BLaER1 treated with 17β-estradiol and CSF1 and Interleukin-3, amounts not matched to agents 10 nM and 100 nM (cell line): ENCODE measurements around the gene SYMPK.

ENCODE experiments used
- H3K27ac ChIP-seq, 11 experiments: shearing (Covaris generic); formaldehyde crosslinking; 2 replicates each; pipeline ENCODE4 v1.8.1; 2022
- H3K27me3 ChIP-seq, 11 experiments: shearing (Covaris generic); formaldehyde crosslinking; 2 replicates each; pipeline ENCODE4 v1.8.1; 2022
- H3K36me3 ChIP-seq, 11 experiments: shearing (Covaris generic); formaldehyde crosslinking; 2 replicates each; pipeline ENCODE4 v1.8.1; 2022
- H3K4me1 ChIP-seq, 10 experiments: shearing (Covaris generic); formaldehyde crosslinking; 2 replicates each; pipeline ENCODE4 v1.8.1; 2022
- H3K4me2 ChIP-seq, 11 experiments: shearing (Covaris generic); formaldehyde crosslinking; 2 replicates each; pipeline ENCODE4 v1.8.1; 2022
- H3K4me3 ChIP-seq, 10 experiments: shearing (Covaris generic); formaldehyde crosslinking; 2 replicates each; pipeline ENCODE4 v1.8.1; 2022
- H3K9ac ChIP-seq, 11 experiments: shearing (Covaris generic); formaldehyde crosslinking; 2 replicates each; pipeline ENCODE4 v1.8.1; 2022
- H3K9me3 ChIP-seq, 11 experiments: shearing (Covaris generic); formaldehyde crosslinking; replicated peaks in 1 of 11; 2 replicates each; pipeline ENCODE4 v1.8.1; 2022
- H4K20me1 ChIP-seq, 11 experiments: shearing (Covaris generic); formaldehyde crosslinking; 2 replicates each; pipeline ENCODE4 v1.8.1; 2022
- Cebpa-rat ChIP-seq, 11 experiments: shearing (Covaris generic); IDR thresholded peaks; 2 replicates each; pipeline ENCODE4 v1.8.1; 2022

Gene SYMPK

GRCh38 chr19:45766296-45766868 lies 96.6 kb downstream of the SYMPK start:
- no peak overlapping the region for H3K9ac ChIP-seq
- H4K20me1 ChIP-seq, result peaks cover 6 to 47% (median 7%) of the 10 kb centered on the region in 11 experiments; a peak in 20 of 22 replicates
- no peak overlapping the region for H3K4me3 ChIP-seq
- H3K4me1 ChIP-seq, result peaks cover 9 to 74% (median 61%) of the 10 kb centered on the region in 10 experiments
- H3K9me3 ChIP-seq, result no peaks in the 10 kb centered on the region
- peaks cover 0 to 4% (median 0%) of the 10 kb centered on the region in 11 experiments; a peak in 2 of 22 replicates for H3K36me3 ChIP-seq
- H3K4me2 ChIP-seq, result peak overlapping the region in 5 of 11 experiments; percentile 87 to 100 (median 99); a peak in 4 of 22 replicates
- TF ChIP-seq Cebpa-rat (IDR thresholded peaks at IDR 0.05), result no peak
- H3K27ac ChIP-seq, result no peak overlapping the region
- peaks cover 14 to 27% (median 20%) of the 10 kb centered on the region in 11 experiments for H3K27me3 ChIP-seq

GRCh38 chr19:45765702-45766295 lies 97.1 kb downstream of the SYMPK start:
- no peak overlapping the region for H3K27ac ChIP-seq
- H3K36me3 ChIP-seq, result no peaks in the 10 kb centered on the region
- H3K4me3 ChIP-seq, result no peak overlapping the region
- peaks cover under 1 to 41% (median 4%) of the 10 kb centered on the region in 11 experiments; a peak in 16 of 22 replicates for H4K20me1 ChIP-seq
- no peaks in the 10 kb centered on the region for H3K9me3 ChIP-seq
- peaks cover 14 to 22% (median 19%) of the 10 kb centered on the region in 11 experiments for H3K27me3 ChIP-seq
- no peak overlapping the region for H3K4me2 ChIP-seq
- no peak overlapping the region for H3K9ac ChIP-seq
- no peak for TF ChIP-seq Cebpa-rat (IDR thresholded peaks at IDR 0.05)
- peaks cover 9 to 68% (median 55%) of the 10 kb centered on the region in 10 experiments for H3K4me1 ChIP-seq
